Hematopoietic multipotent progenitor cell treated with erythropoietin and hydrocortisone succinate and interleukin-3 and kit ligand, for 17 days (in vitro differentiated cells): ENCODE results near the gene SRRM4.
"Not testable (repeated sequence)": the region's sequence is repeated elsewhere in the genome, so short reads cannot be mapped to it uniquely, and the experiment has no call there.

ENCODE experiments used
- DNase-seq: peaks from one replicate; pipeline ENCODE4 v3.0.0-alpha.2; 2015; ENCODE audit warnings: low spot score

SRRM4 gene

GRCh38 chr12:118981285-118982211 lies at the start of gene SRRM4:
Gene SRRM4, plus strand, starts transcription at chr12:118981541. Its CDS starts 342 bp downstream, at chr12:118981883.
- no peak for DNase-seq

- DNase-seq: no peak
These were observed 35.1 kb upstream of the SRRM4 start for GRCh38 chr12:118946256-118946655.

GRCh38 chr12:118958520-118958919 lies 22.8 kb upstream of the SRRM4 start:
- no peak for DNase-seq

GRCh38 chr12:118959348-118959747 lies 22.0 kb upstream of the SRRM4 start:
- no peak for DNase-seq

GRCh38 chr12:118959985-118960560 lies 21.3 kb upstream of the SRRM4 start:
- no peak for DNase-seq

GRCh38 chr12:118960865-118961264 lies 20.5 kb upstream of the SRRM4 start:
- DNase-seq: no peak

- DNase-seq: no peak
These were observed 16.4 kb upstream of the SRRM4 start for GRCh38 chr12:118964988-118965387.

- DNase-seq: no peak
These were observed 10.5 kb upstream of the SRRM4 start for GRCh38 chr12:118970856-118971255.

GRCh38 chr12:118972982-118973381 lies 8.4 kb upstream of the SRRM4 start:
- no peak for DNase-seq

GRCh38 chr12:118979763-118980406 lies 1.5 kb upstream of the SRRM4 start:
- DNase-seq: peak; percentile 44

GRCh38 chr12:118980407-118981014 lies 830 bp upstream of the SRRM4 start:
- DNase-seq: no peak

GRCh38 chr12:118982302-118982701 lies 961 bp downstream of the SRRM4 start:
- DNase-seq: no peak

- DNase-seq: no peak
These were observed 1.8 kb downstream of the SRRM4 start for GRCh38 chr12:118982984-118983761.

GRCh38 chr12:118984161-118984943 lies 3.0 kb downstream of the SRRM4 start:
- no peak for DNase-seq

- DNase-seq: no peak
These were observed 4.7 kb downstream of the SRRM4 start for GRCh38 chr12:118986050-118986449.

- DNase-seq: no peak
These were observed 17.8 kb downstream of the SRRM4 start for GRCh38 chr12:118999107-118999506.

- DNase-seq: no peak
These were observed 23.7 kb downstream of the SRRM4 start for GRCh38 chr12:119005085-119005484.

GRCh38 chr12:119005913-119006312 lies 24.6 kb downstream of the SRRM4 start:
- DNase-seq: no peak

- DNase-seq: no peak
These were observed 25.4 kb downstream of the SRRM4 start for GRCh38 chr12:119006746-119007145.

GRCh38 chr12:119008273-119008672 lies 26.9 kb downstream of the SRRM4 start:
- not testable (repeated sequence) for DNase-seq

- DNase-seq: no peak
These were observed 27.4 kb downstream of the SRRM4 start for GRCh38 chr12:119008691-119009221.
